Measurements from ENCODE around the gene CRIP3.

DNA sequence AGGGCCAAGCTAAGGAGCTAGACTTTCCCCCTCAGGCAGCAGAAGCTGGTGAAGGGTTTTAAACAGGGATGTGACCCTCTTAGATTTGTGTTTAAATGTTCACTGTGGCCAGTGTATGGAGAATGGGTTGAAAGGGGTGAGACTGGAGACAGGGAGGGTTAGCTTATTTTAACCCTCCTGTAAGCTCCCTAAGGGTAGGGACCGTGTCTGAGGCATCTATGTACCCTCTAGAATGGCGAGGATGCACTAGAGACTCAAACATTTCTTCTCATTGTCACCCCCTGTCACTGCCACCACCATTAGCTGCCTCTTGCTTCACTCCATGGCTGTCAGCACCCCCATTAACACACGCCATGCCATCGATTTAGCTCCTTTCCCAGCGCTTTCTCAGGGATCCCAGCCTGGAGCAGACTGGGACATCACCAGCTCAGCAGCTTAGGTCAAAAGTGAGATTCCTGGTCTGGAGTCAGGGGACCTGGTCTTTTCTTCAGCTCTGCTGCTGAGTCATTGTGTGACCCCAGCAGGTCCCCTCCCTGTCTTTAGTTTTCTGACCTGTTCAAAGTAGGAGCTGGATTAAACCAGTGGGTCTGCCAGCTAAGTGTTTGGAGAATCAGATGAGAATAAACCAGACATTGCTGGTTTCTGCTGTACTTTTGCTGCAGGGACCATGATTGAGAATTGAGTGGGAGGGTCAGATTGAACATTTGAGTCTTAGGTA, 11.7 kb downstream of the CRIP3 start:
- TF ChIP-seq, protein P1, sequence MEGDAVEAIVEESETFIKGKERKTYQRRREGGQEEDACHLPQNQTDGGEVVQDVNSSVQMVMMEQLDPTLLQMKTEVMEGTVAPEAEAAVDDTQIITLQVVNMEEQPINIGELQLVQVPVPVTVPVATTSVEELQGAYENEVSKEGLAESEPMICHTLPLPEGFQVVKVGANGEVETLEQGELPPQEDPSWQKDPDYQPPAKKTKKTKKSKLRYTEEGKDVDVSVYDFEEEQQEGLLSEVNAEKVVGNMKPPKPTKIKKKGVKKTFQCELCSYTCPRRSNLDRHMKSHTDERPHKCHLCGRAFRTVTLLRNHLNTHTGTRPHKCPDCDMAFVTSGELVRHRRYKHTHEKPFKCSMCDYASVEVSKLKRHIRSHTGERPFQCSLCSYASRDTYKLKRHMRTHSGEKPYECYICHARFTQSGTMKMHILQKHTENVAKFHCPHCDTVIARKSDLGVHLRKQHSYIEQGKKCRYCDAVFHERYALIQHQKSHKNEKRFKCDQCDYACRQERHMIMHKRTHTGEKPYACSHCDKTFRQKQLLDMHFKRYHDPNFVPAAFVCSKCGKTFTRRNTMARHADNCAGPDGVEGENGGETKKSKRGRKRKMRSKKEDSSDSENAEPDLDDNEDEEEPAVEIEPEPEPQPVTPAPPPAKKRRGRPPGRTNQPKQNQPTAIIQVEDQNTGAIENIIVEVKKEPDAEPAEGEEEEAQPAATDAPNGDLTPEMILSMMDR (conservative IDR thresholded peaks at IDR 0.05; ENCODE audit: low read length): no peak
- TF ChIP-seq EZH2phosphoT487 (IDR thresholded peaks at IDR 0.05; ENCODE audit: borderline replicate concordance): no peak
